Stimulated activated CD8-positive, alpha-beta memory T cell treated with anti-CD3 and anti-CD28 coated beads, Interleukin-4, amount 100 ng/mL, for 1 hour (primary cell): ENCODE results near the gene ASB18.

ENCODE experiments used
- DNase-seq, 2 donors: peaks; one replicate each; pipeline ENCODE4 v3.0.0-alpha.2; 2020; ENCODE audit warnings: low read depth in 2 of 2, low spot score in 1 of 2

ASB18 gene

DNA sequence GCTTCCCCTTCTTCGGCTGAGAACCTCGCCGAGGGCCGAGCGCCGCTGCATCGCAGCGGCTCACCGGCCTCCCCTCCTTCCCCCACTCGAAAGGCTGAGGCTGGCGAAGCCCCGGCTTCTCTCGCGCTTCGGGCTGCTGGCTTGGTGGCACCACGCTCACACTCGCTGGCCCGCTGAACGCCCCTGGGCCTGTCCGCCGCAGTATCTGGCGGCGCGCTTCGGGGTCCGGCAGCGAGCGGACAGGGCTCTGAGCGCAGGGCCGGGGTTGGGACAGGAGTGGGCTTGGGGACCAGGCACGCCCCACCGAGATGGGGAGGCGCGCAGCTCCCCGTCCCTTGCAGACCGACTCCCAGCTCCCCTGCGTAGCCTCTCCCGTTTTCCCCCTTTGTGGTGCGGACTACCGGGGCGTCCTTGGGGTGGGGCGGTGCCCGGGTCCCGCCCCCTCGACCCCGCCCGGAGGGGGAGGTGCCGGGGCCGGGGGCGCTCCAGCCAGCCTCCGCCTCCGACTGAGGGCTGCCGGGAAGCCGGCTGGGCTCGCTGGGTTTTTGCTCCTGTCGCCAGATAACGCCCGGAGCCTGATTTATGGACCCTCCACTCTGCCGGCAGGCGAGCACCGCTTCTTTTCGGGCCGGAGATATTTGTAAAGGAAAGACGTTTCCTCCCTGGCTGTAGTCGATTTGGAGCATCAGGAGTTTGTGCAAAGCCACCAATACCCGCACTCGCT lies 99.8 kb downstream of the ASB18 start:
- no peak for DNase-seq

DNA sequence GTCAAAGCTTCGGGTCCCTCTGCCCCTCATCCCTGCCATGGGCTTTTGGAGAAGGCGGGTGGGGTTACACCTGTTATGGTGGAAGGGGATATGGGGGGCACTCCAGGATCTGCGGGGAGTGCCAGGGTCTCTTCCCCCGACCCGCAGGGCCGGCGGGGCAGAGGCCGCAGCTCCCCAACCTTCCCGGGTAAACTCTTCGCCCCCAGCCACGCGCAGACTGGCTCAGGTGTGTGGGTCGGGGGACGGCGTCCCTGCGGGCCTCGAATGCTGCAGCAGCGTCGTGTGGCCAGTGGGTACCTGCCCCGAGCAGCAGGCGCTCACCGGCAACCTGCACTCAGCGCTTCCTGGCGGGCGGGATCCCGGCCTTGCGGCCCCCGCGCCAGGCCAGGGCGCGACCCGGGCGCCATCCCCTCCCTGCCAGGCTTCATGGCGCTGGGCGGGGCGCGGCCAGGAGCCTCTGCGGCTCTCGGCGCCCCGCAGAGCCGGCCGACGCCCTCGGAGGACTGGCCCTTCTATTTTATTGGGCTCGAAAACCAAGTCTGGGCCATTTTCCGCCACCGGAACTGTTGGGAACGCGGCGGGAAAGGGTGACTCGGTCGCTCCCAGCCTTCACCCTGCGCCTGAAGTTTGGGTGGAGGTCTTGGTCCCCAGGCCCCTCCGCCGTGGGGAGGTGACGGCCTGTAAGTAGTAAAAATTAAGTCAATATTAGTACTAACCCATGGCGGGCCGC lies 100.6 kb downstream of the ASB18 start:
- DNase-seq = no peak

DNA sequence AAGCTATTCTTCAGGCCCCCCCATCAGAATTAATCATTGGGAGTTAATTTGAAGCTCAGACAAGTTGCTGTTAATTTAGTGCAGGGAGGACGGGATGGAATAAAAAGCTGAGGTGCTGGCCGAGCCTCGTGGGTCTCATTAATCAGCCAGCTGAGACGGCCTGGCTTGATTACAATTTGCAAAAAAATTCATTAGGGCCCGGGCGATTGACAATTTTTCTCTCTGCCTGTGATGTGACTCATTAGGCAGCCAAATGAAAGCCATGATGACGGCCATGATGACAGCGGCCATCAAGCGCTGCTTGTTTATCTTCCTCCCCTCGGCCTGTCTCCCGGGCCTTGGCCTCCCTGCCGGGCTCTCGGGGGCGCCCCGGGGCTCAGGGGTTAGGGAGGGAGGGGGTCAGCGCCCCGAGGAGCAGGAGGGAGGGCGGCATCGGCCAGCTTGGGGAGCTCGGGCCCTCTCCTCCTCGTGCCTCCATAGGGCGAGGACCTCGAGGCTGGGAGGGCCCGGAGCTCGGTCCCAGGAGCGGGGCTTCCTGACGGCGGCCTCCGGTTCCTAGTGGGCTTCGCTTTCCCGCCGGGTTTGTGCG lies 101.2 kb downstream of the ASB18 start:
- no peak for DNase-seq

DNA sequence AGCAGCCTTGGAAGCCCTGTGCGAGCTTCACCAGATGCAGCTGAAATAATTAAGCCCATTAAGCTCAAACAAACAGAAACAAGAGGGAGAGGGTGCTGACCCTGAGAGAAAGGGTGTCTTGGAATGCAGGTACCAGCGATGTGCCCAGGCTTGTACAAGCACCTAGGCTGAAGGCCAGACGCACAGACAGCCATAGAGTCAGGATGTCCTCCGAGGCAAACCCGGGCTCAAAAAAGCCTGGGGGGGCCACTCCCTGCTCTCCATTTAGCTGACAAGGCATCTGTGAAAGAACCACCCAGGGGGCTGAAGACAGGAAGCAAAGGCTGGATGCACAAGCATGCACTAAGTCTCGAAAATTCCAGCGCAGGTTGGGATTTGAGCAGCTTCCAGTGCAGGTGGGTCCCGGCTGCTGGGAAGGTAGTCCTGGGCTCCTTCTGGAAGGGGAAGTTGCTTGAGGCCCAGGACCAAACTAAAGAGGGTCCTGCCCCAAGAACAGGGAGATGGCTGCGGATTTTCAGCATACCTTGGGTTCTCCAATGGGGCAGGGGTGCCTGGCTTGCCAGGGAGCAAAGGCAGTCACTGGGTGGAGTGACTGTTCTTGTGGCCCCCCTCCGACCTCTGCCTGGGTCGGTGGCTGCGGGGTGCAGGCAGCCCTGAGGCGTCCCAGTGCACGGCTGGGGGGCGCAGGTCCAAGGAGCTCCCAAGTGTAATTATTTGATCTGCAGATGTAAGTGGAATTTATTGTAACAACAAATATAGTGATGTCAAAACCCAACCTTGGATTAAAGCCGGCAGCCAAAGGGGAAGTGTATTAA lies 102.0 kb downstream of the ASB18 start:
- no peak for DNase-seq

DNA sequence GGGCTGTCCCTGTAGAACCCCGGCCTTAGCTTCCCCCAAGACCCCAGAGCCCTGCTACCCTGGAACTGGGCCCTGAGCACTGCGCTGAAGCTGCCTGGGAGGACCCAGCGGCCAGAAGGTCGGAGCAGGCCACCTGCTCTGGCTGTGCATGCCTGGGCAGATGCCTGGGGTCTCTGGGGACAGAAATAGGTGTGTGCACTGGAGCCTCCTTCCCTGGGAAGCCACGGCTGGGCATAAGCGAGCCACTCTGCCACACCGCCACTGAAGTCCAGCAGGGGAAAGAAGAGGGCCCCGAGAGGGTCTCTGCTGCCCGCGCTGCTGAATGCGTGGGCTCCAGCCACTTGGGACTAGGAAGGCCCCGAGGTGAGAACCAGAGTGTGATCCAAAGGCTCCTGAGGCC lies 102.7 kb downstream of the ASB18 start:
- DNase-seq = no peak

DNA sequence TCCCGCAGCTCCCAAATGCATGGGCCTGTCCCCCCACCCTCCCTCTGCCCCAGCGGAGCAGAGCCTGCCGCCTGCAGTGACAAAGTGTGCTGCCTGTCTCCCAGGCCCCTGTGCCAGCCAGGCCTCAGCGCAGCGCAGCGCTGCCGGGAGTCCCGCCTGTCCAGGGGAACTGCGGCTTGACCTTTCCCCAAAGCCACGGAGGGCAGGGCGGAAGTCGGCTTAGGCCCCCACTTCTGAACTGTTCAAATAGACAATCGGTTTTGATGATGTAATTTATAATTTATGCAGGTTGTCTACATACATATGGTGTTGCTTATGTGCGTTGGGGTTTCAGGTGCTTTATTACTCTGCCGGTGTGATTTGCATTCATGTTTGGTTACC lies 103.1 kb downstream of the ASB18 start:
- DNase-seq = no peak

DNA sequence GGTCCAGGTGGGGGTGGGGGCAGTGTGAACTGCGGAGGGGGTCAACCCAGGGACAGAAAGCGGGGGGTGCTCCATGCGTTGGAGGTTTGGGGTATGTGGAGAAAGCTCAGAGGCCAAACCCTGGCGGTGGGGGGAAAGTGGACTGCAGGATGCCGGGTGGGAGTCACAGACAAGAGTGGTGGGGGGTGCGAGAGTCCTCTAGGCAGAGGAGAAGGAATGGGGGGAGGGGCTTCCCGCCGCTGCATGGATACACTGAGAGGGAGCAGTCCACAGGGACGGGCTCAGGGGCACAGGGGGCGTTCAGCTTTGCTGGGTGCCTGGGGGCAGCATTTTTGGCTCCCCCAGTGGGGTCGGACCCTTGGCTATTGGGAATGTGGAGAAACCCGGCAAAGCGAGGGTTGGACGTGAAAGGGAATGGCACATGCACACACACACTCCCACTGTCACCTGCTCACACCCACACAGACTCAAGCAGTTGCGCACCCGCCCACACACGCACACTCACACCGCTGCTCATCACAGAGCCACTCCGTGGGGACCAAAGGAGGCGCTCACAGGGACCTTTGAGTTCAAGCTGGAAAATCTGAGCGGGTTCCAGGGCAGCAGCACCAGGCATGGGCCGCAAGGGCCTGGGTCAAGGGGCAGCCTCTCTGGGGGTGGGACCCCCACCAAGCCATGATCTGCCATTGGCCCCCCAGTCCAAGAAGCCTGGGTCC lies 103.7 kb downstream of the ASB18 start:
- no peak for DNase-seq

DNA sequence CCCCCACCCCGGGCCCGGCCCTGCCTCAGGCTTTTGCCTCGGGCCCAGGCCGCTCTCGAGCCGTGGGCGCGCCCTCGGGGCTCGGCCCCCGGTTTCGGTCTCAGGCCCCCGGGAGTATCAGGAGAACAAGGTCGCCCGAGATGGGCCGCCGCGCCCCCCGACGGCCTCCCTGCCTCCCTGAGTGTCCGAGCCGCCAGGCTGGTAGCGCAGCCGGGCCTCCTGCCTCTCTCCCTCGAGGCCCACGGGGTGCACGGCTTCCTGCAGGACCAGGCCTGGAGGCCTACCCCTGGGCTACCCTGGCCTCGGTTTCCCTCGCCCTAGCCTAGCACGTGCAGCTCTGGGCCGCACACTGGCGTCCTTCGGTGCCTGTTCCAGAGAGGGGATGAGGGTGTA lies 104.4 kb downstream of the ASB18 start:
- no peak for DNase-seq

DNA sequence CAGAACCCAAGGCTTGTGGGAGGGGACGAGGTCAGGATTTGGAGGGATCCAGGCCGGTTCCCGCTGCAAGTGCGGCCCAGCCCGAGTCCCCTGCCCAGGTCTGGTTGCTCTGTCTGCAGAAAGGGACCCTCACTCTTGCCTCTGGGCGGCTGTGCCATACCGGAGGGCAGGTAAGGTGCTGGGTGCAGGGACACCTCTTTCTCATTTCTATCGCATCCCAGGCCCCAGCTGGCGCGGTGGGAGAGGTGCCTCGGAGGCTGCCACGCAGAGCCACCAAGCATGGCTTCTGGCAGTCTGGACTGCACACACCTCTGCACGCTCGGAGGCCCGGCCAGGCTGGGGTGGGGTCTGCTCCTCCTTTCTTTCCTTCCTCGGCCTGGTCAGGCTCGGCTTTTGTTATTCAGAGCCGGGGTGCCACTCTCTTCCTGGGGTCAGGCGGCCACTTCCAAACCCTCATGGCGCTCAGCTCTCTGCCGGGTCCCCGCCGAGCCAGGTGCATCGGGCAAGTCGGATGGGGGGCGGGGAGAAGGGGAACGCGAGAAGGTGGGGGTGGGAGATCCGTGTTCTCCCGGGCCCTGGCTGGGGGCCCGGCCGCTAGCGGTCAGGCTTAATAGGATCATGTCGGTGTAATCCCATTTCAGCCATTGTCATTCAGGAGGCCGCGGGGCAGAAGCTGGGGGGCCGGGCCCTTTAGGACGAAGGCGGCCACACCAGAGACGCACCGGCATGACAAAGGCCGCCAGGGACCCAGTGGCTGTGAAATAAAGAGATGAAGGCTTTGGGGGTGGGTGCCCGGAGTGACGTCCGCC lies 105.0 kb downstream of the ASB18 start:
- no peak for DNase-seq

DNA sequence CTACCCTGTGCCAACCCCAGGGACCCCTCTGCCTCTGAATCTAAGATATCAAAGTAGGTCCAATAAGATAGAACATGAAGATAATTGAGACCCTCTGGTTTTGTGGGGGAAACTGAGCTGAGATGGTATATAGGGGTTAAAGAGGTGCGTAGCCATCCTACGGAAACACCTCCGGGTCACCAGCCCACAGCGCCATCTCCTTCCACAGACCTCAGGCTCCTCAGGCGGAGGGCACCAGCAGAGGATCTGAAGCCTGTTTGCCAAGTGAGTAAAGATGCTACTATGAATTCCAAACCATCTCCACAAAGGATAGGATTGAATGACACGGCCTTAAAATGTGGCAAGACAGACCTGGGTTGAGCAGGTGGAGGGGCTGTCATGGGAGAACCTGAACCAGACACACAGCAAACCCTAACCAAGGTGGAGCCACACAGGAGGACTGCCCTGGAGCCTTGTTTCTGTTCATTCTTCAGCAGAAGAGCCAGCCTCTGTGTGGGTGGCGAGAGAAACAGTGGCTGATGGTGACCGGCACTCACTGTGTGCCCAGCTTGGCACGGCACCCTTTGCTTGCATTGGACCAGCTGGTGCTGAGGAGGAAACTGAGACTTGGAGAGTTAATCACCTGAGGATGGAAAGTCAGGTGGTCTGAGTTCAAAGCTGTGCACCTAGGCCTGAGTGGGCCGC lies 106.2 kb downstream of the ASB18 start:
- DNase-seq = no peak

DNA sequence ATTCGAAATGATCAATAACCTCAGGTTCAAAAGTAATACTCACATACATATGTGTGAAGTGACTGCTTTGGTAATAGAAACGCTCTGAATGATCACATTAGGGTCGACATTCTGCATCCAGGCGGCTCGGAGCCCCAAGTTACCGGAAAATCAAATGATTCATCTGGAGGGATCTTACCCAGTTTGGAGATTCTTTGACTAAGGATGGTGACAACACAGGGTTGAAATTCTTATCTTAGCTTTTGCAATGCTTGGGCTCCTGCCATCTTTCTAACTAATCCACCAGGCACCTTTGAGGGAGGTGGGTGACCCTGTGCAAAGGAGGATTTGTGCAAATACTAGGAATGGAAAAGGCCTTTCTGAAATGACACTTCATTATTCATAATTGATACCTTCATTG lies 106.8 kb downstream of the ASB18 start:
- DNase-seq = no peak

DNA sequence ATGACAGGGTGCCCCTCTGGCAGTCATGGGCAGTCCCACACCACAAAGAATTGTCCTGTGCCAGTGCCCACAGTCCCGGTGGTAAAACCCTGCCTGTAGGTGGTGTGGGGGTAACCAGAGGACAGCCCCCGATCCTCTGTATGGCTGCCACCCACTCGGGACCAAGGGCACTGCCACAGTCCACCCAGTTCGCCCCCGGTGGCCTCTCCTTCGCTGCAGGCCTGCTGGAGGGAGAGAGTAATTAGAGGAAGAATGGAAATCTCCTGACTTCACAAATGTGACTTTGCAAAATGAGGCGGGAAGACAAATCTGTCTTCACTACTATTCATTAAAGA lies 107.4 kb downstream of the ASB18 start:
- DNase-seq = no peak

DNA sequence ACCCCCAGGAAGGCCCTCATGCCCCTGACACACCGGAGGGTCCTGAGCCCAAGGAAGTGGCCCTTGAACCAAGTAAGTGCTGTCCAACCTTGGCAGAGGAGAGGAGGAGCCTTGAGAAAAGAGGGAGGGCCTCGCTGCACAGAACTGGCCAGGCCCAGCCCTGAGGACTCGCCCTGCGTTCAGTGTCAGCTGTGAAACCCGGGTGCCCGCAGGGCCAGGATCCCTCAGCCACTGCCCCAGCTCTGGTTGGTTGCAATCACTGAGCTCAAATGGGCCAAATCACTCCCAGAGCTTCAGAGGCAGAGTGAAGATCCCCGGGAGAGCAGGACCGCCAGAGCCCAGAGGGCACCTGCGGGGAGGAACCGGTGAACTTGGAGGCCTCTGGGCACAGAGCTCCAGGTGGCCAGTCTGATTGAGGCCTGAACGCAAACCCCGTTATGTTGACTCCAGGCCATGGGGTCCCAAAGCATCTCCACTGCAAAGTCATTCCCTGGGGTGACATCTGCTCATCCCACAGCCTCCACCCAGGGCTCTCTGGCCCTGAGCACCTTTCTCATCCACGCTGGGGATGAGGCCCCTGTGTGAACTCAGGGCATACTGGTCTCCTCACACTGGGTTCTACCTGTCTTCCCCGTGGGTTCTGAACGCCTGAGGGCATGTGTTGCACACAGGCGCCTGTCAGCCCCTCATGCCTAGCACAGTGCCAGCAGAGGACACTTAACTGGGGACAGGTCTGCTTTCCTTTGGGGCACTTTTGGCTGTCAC lies 107.9 kb downstream of the ASB18 start:
- DNase-seq = no peak

DNA sequence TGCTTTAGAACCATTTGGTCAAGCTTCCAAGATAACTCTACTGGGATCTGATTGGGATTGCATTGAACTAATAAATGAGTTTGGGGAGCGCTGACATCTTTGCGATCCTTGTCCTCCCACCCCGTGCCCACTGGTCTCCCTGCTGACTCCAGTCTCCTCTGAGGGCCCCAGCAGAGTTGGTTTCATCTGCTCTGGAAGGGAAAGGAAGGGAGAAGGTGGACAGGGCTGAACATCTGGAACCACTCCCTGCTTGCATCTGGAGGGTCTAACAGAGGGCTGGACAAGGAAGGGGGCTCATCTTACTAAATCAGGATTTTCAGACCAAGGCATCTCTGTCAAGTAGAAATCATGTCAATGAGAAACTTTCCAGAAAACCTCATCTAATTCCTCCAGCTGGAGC lies 108.8 kb downstream of the ASB18 start:
- DNase-seq = no peak

DNA sequence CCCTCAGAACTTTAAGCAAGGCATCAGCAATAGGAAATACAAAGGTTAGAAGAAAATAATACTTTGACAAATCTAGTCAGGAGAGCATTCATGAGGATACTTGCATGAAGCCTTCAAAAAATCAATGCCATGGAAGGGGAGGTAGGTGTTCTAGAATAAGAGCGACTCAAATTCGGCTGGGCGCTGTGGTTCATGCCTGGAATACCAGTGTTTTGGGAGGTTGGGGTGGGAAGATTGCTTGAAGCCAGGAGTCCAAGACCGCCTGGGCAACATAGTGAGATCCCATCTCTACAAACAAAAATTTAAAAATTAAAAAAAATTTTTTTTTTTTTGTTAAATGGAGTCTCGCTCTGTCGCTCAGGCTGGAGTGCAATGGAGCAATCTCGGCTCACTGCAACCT lies 117.8 kb downstream of the ASB18 start:
- no peak for DNase-seq

DNA sequence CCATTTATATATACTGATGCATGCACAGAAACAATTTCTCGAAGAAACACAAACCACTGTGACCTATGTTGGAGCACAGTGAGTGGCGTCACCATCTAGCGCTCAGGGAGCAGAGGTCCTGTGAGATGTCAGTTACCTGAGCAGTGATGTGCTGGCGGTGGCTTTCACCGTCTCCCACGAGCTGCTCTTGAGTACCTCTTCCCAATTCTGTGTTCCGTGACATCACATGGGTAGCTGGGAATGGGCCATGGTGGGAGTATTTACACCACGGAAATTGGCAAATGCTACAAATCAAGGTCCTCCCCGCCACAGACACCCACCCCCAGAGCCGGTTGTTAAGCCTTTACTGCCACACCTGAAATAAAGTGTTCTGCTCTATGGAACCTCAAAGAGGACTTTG lies 120.4 kb downstream of the ASB18 start:
- DNase-seq = no peak
